Left lobe of liver (tissue), 2 donors: ENCODE results near the gene FAM13B. TPM values are rescaled to one million over a fixed set of nuclear protein-coding genes. Genes with fewer than 3 reads are reported as not detected.
A peak's percentile ranks its signal among the peaks of the same experiment; 100 is the strongest.
"Not testable (repeated sequence)": the region's sequence is repeated elsewhere in the genome, so short reads cannot be mapped to it uniquely, and the experiment has no call there.

Experiments
- ATAC-seq: fragments of 200-7000 bp; cut with Tn5 transposase; one replicate; pipeline ENCODE4 v1.9.1; 2020; ENCODE audit warnings: mild to moderate bottlenecking, moderate library complexity
- DNase-seq: peaks from one replicate; pipeline ENCODE4 v3.0.0-alpha.2; 2020; ENCODE audit warnings: low spot score
- total RNA-seq: library from RNA; stranded (reverse); gene quantifications from one replicate; pipeline ENCODE4 v1.2.1, GENCODE V29; 2021
- donor health status: DM: no; HTN: no; CAD: no; lungs with moderate emphysema.
- donor health status: DM: no; HTN: yes; CAD: no.

Gene FAM13B
- total RNA-seq = 8.0 TPM

GRCh38 chr5:138032572-138033385, at the start of gene FAM13B:
TSS of gene FAM13B (minus strand) at chr5:138033079. CDS start at chr5:138019111, 13,968 bp downstream.
- ATAC-seq (peak; percentile 93), DNase-seq (peak; percentile 81)

- no peak for DNase-seq
- ATAC-seq = no peak
Observed at GRCh38 chr5:138082033-138082432, 49.2 kb upstream of the FAM13B start.

GRCh38 chr5:138078006-138078643, 45.2 kb upstream of the FAM13B start:
- DNase-seq (no peak), ATAC-seq (no peak)

GRCh38 chr5:138077064-138077696, 44.3 kb upstream of the FAM13B start:
- DNase-seq = peak; percentile 58
- ATAC-seq = peak; percentile 97

- DNase-seq, ATAC-seq: not testable (repeated sequence)
Observed at GRCh38 chr5:138070026-138070425, 37.1 kb upstream of the FAM13B start.

- DNase-seq = peak; percentile 73
- ATAC-seq = peak; percentile 98
Observed at GRCh38 chr5:138068742-138069600, 36.1 kb upstream of the FAM13B start.

- DNase-seq = no peak
- ATAC-seq = no peak
Observed at GRCh38 chr5:138067945-138068344, 35.1 kb upstream of the FAM13B start.

- DNase-seq (no peak), ATAC-seq (no peak)
Observed at GRCh38 chr5:138065102-138065501, 32.2 kb upstream of the FAM13B start.

GRCh38 chr5:138064526-138064925, 31.6 kb upstream of the FAM13B start:
- ATAC-seq (no peak), DNase-seq (no peak)

GRCh38 chr5:138054847-138055558, 22.1 kb upstream of the FAM13B start:
- DNase-seq (no peak), ATAC-seq (no peak)

- DNase-seq = no peak
Observed at GRCh38 chr5:138054206-138054605, 21.3 kb upstream of the FAM13B start.

GRCh38 chr5:138053554-138053953, 20.7 kb upstream of the FAM13B start:
- no peak for DNase-seq
- no peak for ATAC-seq

More at GRCh38 chr5:138054206-138054605, 21.3 kb upstream of the FAM13B start:
- ATAC-seq = no peak

- not testable (repeated sequence) for DNase-seq
Observed at GRCh38 chr5:138052718-138053117, 19.8 kb upstream of the FAM13B start.

GRCh38 chr5:138051441-138052296, 18.8 kb upstream of the FAM13B start:
- ATAC-seq = no peak
- no peak for DNase-seq

More at GRCh38 chr5:138052718-138053117, 19.8 kb upstream of the FAM13B start:
- not testable (repeated sequence) for ATAC-seq

GRCh38 chr5:138045283-138045682, 12.4 kb upstream of the FAM13B start:
- not testable (repeated sequence) for ATAC-seq, DNase-seq

GRCh38 chr5:138038826-138039225, 5.9 kb upstream of the FAM13B start:
- ATAC-seq (no peak), DNase-seq (no peak)

- DNase-seq (no peak), ATAC-seq (no peak)
Observed at GRCh38 chr5:138037907-138038633, 5.2 kb upstream of the FAM13B start.

- ATAC-seq = no peak
- DNase-seq = no peak
Observed at GRCh38 chr5:138037271-138037670, 4.4 kb upstream of the FAM13B start.
